Fibroblast of lung (primary cell): ENCODE measurements around the gene TSPAN9.

ENCODE experiments used
- EZH2 ChIP-seq: IDR thresholded peaks from 2 replicates; pipeline ENCODE4 v1.5.1; 2012; ENCODE audit warnings: low read length, control low read depth, mild to moderate bottlenecking; ENCODE audit errors: missing control alignments
- TF ChIP-seq, protein P1 (sequence below), 2 donors: IDR thresholded peaks in 1 of 2; conservative IDR thresholded peaks in 1 of 2; 1 replicate in 1 of 2; 2 replicates in 1 of 2; pipeline ENCODE4 v1.5.1; 2011 to 2012; ENCODE audit warnings: low read length in 2 of 2, control low read depth in 1 of 2, inconsistent platforms in 1 of 2, low read depth in 1 of 2, mild to moderate bottlenecking in 1 of 2

DNA sequence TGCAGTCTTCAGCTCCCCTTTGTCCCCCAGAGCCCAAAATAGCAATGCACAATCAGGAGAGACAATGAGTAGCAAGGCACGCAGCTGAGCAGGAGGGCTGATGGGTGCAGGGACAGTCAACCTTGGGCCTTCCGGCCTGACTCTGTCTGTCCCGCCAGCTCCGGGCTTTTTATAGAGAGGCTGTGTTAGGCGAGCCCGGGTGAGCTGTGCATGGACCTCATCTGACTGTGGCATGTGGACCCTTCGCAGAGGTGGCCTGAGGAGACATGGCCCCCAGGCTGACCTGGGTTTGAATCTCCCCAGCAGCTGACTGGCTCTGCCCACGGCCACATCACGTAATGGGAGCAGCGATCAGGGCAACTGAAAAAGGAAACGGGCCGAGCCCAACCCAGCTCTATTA lies 177.9 kb downstream of the TSPAN9 start:
- no peak for TF ChIP-seq EZH2
- TF ChIP-seq, protein P1, sequence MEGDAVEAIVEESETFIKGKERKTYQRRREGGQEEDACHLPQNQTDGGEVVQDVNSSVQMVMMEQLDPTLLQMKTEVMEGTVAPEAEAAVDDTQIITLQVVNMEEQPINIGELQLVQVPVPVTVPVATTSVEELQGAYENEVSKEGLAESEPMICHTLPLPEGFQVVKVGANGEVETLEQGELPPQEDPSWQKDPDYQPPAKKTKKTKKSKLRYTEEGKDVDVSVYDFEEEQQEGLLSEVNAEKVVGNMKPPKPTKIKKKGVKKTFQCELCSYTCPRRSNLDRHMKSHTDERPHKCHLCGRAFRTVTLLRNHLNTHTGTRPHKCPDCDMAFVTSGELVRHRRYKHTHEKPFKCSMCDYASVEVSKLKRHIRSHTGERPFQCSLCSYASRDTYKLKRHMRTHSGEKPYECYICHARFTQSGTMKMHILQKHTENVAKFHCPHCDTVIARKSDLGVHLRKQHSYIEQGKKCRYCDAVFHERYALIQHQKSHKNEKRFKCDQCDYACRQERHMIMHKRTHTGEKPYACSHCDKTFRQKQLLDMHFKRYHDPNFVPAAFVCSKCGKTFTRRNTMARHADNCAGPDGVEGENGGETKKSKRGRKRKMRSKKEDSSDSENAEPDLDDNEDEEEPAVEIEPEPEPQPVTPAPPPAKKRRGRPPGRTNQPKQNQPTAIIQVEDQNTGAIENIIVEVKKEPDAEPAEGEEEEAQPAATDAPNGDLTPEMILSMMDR (conservative IDR thresholded peaks at IDR 0.05 in 1 of 2, IDR thresholded peaks at IDR 0.05 in 1 of 2; ENCODE audit: low read depth in 1 of 2, low read length in 2 of 2): no peak
